WTC11 (cell line): ENCODE data around the gene USP43. TPM values are rescaled to one million over a fixed set of nuclear protein-coding genes. Genes with fewer than 3 reads are reported as not detected.
A peak's percentile ranks its signal among the peaks of the same experiment; 100 is the strongest.

Source experiments
- ATAC-seq: fragments of 200-7000 bp; cut with Tn5 transposase; 2 replicates; pipeline ENCODE4 v1.10.0; 2021; ENCODE audit warnings: mild to moderate bottlenecking, moderate library complexity
- CTCF ChIA-PET: fragments of 300-600 bp; sonication (Branson Sonifier 250); formaldehyde crosslinking; loops from one replicate; lab custom pipeline; 2021; ENCODE audit warnings: antibody characterized with exemption; lab: Charles Lee
- POLR2A ChIA-PET: fragments of 350-600 bp; sonication (Branson Sonifier 250); formaldehyde crosslinking; loops from one replicate; lab custom pipeline; 2021; ENCODE audit warnings: antibody characterized with exemption; lab: Charles Lee
- DNase-seq: peaks from one replicate; pipeline ENCODE4 v3.0.0; 2021; ENCODE audit warnings: low spot score
- H3K27ac Mint-ChIP-seq: 2 replicates; pipeline ENCODE4 v1.8.0; 2021; ENCODE audit warnings: mixed read lengths
- H3K27me3 Mint-ChIP-seq: 2 replicates; pipeline ENCODE4 v1.8.0; 2021; ENCODE audit warnings: low read depth, mild to moderate bottlenecking, moderate library complexity, mixed read lengths
- H3K36me3 Mint-ChIP-seq: 2 replicates; pipeline ENCODE4 v1.8.0; 2021; ENCODE audit warnings: mixed read lengths
- H3K4me1 Mint-ChIP-seq: 2 replicates; pipeline ENCODE4 v1.8.0; 2022; ENCODE audit warnings: mixed read lengths
- H3K4me3 Mint-ChIP-seq: 2 replicates; pipeline ENCODE4 v1.8.0; 2021; ENCODE audit warnings: mild to moderate bottlenecking, moderate library complexity, mixed read lengths
- H3K9me3 Mint-ChIP-seq: 2 replicates; pipeline ENCODE4 v1.8.0; 2021; ENCODE audit warnings: mixed read lengths
- ATF1 ChIP-seq: sonication (generic); formaldehyde crosslinking; IDR thresholded peaks from 2 replicates; pipeline ENCODE4 v1.8.1; 2023; ENCODE audit warnings: mild to moderate bottlenecking, moderate library complexity, missing genetic modification reagents
- ATF6 ChIP-seq: sonication (generic); formaldehyde crosslinking; IDR thresholded peaks from 2 replicates; pipeline ENCODE4 v1.8.1; 2023; ENCODE audit warnings: mild to moderate bottlenecking, missing genetic modification reagents
- CBFB ChIP-seq: sonication (generic); formaldehyde crosslinking; IDR thresholded peaks from 2 replicates; pipeline ENCODE4 v1.8.1; 2022; ENCODE audit warnings: mild to moderate bottlenecking, low read depth, missing genetic modification reagents
- E2F1 ChIP-seq: sonication (generic); formaldehyde crosslinking; IDR thresholded peaks from 2 replicates; pipeline ENCODE4 v1.8.0; 2022; ENCODE audit warnings: mild to moderate bottlenecking, missing genetic modification reagents
- FOXP1 ChIP-seq: sonication (generic); formaldehyde crosslinking; IDR thresholded peaks from 2 replicates; pipeline ENCODE4 v1.8.0; 2022; ENCODE audit warnings: missing genetic modification reagents, mild to moderate bottlenecking, moderate library complexity, borderline replicate concordance
- MYBL2 ChIP-seq: sonication (generic); formaldehyde crosslinking; IDR thresholded peaks from 2 replicates; pipeline ENCODE4 v1.8.1; 2023; ENCODE audit warnings: mild to moderate bottlenecking, moderate library complexity, missing genetic modification reagents
- NFYB ChIP-seq: sonication (generic); formaldehyde crosslinking; conservative IDR thresholded peaks from 2 replicates; pipeline ENCODE4 v1.8.0; 2022; ENCODE audit warnings: low read depth, missing genetic modification reagents
- NR1H2 ChIP-seq: sonication (generic); formaldehyde crosslinking; IDR thresholded peaks from 2 replicates; pipeline ENCODE4 v1.9.0; 2021; ENCODE audit warnings: mild to moderate bottlenecking, moderate library complexity, missing genetic modification reagents
- TEAD4 ChIP-seq: sonication (generic); formaldehyde crosslinking; IDR thresholded peaks from 2 replicates; pipeline ENCODE4 v1.8.0; 2022; ENCODE audit warnings: mild to moderate bottlenecking, missing genetic modification reagents
- ZBTB43 ChIP-seq: sonication (generic); formaldehyde crosslinking; IDR thresholded peaks from 2 replicates; pipeline ENCODE4 v1.8.1; 2023; ENCODE audit warnings: mild to moderate bottlenecking, missing genetic modification reagents
- ZNF396 ChIP-seq: fragments of 250-450 bp; sonication (Bioruptor Pico); IDR thresholded peaks from 2 replicates; pipeline ENCODE4 v1.8.0; 2021; ENCODE audit warnings: mild to moderate bottlenecking, moderate library complexity, borderline replicate concordance
- ZNF425 ChIP-seq: fragments of 250-450 bp; sonication (Bioruptor Pico); conservative IDR thresholded peaks from 2 replicates; pipeline ENCODE4 v1.9.0; 2021; ENCODE audit warnings: mild to moderate bottlenecking
- total RNA-seq: library from RNA; stranded (reverse); gene quantifications from 3 replicates; pipeline ENCODE4 v1.2.3, GENCODE V29; 2021
- TF ChIP-seq, protein P1 (sequence below): sonication (generic); formaldehyde crosslinking; IDR thresholded peaks from 2 replicates; pipeline ENCODE4 v1.8.0; 2023; ENCODE audit warnings: missing genetic modification reagents
- TF ChIP-seq, protein P2 (sequence below): fragments of 250-450 bp; sonication (Bioruptor Pico); IDR thresholded peaks from 2 replicates; pipeline ENCODE4 v1.8.0; 2021; ENCODE audit warnings: mild to moderate bottlenecking
- TF ChIP-seq, protein P3 (sequence below): fragments of 250-450 bp; sonication (Bioruptor Pico); IDR thresholded peaks from 2 replicates; pipeline ENCODE4 v1.9.0; 2021; ENCODE audit warnings: moderate library complexity, mild to moderate bottlenecking, inconsistent platforms, borderline replicate concordance
- TF ChIP-seq, protein P4 (sequence below): sonication (generic); formaldehyde crosslinking; conservative IDR thresholded peaks from 2 replicates; pipeline ENCODE4 v1.8.1; 2023; ENCODE audit warnings: mild to moderate bottlenecking, low read depth, missing genetic modification reagents, moderate library complexity

The USP43 gene
- total RNA-seq, 1 experiment from 2014 or later = 8.6 TPM

DNA sequence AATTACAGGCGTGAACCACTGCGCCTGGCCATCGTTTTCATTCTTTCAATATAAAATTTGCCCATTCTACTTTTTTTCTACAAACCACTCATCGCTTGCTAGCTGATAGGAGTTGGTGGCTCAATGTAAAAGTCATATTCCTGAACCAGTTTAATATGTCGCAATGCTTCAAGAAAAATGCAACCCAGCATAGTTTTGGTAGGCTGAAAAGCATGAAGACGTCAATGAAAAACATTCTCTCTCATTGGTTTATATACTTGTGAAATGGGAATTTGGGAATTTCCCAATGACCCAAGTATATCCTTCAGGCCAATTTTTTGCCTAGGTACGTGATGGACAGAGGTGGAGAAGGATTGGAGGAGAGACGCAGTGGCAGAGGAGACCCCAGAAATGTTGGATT, 26.9 kb downstream of the USP43 start (continued):
- TF ChIP-seq, protein P1, sequence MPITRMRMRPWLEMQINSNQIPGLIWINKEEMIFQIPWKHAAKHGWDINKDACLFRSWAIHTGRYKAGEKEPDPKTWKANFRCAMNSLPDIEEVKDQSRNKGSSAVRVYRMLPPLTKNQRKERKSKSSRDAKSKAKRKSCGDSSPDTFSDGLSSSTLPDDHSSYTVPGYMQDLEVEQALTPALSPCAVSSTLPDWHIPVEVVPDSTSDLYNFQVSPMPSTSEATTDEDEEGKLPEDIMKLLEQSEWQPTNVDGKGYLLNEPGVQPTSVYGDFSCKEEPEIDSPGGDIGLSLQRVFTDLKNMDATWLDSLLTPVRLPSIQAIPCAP = no peak
- TF ChIP-seq ATF1 (CRISPR knock-in tag) = no peak
- TF ChIP-seq, protein P2, sequence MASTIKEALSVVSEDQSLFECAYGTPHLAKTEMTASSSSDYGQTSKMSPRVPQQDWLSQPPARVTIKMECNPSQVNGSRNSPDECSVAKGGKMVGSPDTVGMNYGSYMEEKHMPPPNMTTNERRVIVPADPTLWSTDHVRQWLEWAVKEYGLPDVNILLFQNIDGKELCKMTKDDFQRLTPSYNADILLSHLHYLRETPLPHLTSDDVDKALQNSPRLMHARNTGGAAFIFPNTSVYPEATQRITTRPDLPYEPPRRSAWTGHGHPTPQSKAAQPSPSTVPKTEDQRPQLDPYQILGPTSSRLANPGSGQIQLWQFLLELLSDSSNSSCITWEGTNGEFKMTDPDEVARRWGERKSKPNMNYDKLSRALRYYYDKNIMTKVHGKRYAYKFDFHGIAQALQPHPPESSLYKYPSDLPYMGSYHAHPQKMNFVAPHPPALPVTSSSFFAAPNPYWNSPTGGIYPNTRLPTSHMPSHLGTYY = no peak

DNA sequence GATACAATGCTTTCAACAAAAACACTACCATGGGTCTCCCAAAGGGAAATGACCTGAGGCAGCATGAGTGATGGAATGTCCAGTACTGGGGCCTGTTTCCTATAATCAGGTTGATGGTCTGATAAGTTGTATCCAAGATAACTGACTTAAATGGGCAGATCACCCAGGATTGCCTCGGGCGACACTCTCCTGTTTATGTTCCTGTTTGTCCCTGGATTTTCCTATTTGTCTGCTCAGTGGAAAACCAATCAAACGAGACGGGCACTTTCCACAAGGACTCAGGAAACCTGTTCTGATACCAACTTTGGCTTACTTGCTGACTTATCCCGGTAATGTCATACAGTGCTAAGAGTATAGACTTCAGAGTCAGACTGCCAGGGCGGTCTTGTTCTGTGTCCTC, 27.4 kb downstream of the USP43 start:
- DNase-seq (no peak), ATAC-seq (no peak)
- Mint-ChIP-seq H3K4me1 (peaks cover 29% of the 10 kb centered on the region), H3K36me3 (no peaks in the 10 kb centered on the region; the same call in 1 of the 2 replicates), H3K27ac (0 out of 2 replicates have a peak overlapping the region, but pooled peaks have one; percentile 15), H3K9me3 (no peaks in the 10 kb centered on the region), H3K4me3 (no peak overlapping the region), H3K27me3 (no peaks in the 10 kb centered on the region)
- POLR2A ChIA-PET = no interaction called here
- TF ChIP-seq ZNF396 (no peak), MYBL2 (CRISPR knock-in tag) (no peak), TEAD4 (no peak)
- CTCF ChIA-PET = interaction anchor here (3.1 kb wide), 1 partner anchor 95 kb away, joined by 11 read pairs; the partner anchor contains the start of gene CFAP52

- TF ChIP-seq TEAD4 = no peak
- no peak for TF ChIP-seq E2F1 (CRISPR knock-in tag)
- TF ChIP-seq ATF6 (CRISPR knock-in tag) = no peak
- no peak for TF ChIP-seq CBFB (CRISPR knock-in tag)
- TF ChIP-seq, protein P3, sequence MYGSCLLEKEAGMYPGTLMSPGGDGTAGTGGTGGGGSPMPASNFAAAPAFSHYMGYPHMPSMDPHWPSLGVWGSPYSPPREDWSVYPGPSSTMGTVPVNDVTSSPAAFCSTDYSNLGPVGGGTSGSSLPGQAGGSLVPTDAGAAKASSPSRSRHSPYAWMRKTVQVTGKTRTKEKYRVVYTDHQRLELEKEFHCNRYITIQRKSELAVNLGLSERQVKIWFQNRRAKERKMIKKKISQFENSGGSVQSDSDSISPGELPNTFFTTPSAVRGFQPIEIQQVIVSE (CRISPR knock-in tag) = no peak
- TF ChIP-seq, protein P4, sequence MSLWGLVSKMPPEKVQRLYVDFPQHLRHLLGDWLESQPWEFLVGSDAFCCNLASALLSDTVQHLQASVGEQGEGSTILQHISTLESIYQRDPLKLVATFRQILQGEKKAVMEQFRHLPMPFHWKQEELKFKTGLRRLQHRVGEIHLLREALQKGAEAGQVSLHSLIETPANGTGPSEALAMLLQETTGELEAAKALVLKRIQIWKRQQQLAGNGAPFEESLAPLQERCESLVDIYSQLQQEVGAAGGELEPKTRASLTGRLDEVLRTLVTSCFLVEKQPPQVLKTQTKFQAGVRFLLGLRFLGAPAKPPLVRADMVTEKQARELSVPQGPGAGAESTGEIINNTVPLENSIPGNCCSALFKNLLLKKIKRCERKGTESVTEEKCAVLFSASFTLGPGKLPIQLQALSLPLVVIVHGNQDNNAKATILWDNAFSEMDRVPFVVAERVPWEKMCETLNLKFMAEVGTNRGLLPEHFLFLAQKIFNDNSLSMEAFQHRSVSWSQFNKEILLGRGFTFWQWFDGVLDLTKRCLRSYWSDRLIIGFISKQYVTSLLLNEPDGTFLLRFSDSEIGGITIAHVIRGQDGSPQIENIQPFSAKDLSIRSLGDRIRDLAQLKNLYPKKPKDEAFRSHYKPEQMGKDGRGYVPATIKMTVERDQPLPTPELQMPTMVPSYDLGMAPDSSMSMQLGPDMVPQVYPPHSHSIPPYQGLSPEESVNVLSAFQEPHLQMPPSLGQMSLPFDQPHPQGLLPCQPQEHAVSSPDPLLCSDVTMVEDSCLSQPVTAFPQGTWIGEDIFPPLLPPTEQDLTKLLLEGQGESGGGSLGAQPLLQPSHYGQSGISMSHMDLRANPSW = no peak
- TF ChIP-seq ZBTB43 = no peak
- TF ChIP-seq FOXP1 (CRISPR knock-in tag) = no peak
- TF ChIP-seq NR1H2 (CRISPR knock-in tag) = no peak
- TF ChIP-seq NFYB (CRISPR knock-in tag) = no peak
- TF ChIP-seq ZNF425 (CRISPR knock-in tag) = no peak
- Mint-ChIP-seq H3K9me3 (peaks cover 13% of the 10 kb centered on the region), H3K4me1 (peaks cover 3% of the 10 kb centered on the region; the same call in 1 of the 2 replicates), H3K4me3 (no peak overlapping the region), H3K36me3 (peaks cover 16% of the 10 kb centered on the region), H3K27me3 (no peaks in the 10 kb centered on the region), H3K27ac (no peak overlapping the region)
- ATAC-seq (no peak; the same call in 1 of the 2 replicates), DNase-seq (no peak)
- CTCF ChIA-PET = interaction anchor here (1.5 to 5.1 kb wide), 3 partner anchors 11 to 100 kb away, joined by 3 to 40 read pairs (median 7); partner anchors contain the start of genes CFAP52, STX8 and USP43
- POLR2A ChIA-PET = no interaction called here
Measured at GRCh38 chr17:9676084-9676483, 30.8 kb downstream of the USP43 start.
